Choroid plexus epithelial cell (primary cell): Measurements from ENCODE around the gene CLK3.

Experiments used
- DNase-seq: peaks from one replicate; pipeline ENCODE4 v3.0.0-alpha.2; 2010; ENCODE audit warnings: low read depth
- H3K4me3 ChIP-seq: 2 replicates; pipeline ENCODE4 v1.5.1; 2011; ENCODE audit warnings: low read depth, mild to moderate bottlenecking, control low read depth, low read length, moderate library complexity
- CTCF ChIP-seq: conservative IDR thresholded peaks from 2 replicates; pipeline ENCODE4 v1.5.1; 2011; ENCODE audit warnings: low read depth, mild to moderate bottlenecking, control low read depth, inconsistent platforms, low read length, moderate library complexity

Gene CLK3

GRCh38 chr15:74616366-74616939 lies 817 bp downstream of the CLK3 start:
- DNase-seq: peak; percentile 69
- no peak for TF ChIP-seq CTCF
- peak overlapping the region; percentile 97 for H3K4me3 ChIP-seq

GRCh38 chr15:74616996-74617395 lies 1.4 kb downstream of the CLK3 start:
- no peak for TF ChIP-seq CTCF
- H3K4me3 ChIP-seq: peak overlapping the region; percentile 97
- DNase-seq: no peak

- DNase-seq: no peak
- no peak overlapping the region for H3K4me3 ChIP-seq
- no peak for TF ChIP-seq CTCF
Observed at GRCh38 chr15:74618841-74619596, 3.4 kb downstream of the CLK3 start.

- no peak for TF ChIP-seq CTCF
- no peak for DNase-seq
- H3K4me3 ChIP-seq: no peak overlapping the region
Observed at GRCh38 chr15:74619916-74620635, 4.4 kb downstream of the CLK3 start.

- DNase-seq: peak; percentile 79
- peak; percentile 96 for TF ChIP-seq CTCF
- no peak overlapping the region for H3K4me3 ChIP-seq
Observed at GRCh38 chr15:74620636-74621545, 5.3 kb downstream of the CLK3 start.

- H3K4me3 ChIP-seq: no peak overlapping the region
- DNase-seq: no peak
- TF ChIP-seq CTCF: no peak
Observed at GRCh38 chr15:74621546-74621920, 5.9 kb downstream of the CLK3 start.
